ENCODE results near the gene TXN.

TXN gene

DNA sequence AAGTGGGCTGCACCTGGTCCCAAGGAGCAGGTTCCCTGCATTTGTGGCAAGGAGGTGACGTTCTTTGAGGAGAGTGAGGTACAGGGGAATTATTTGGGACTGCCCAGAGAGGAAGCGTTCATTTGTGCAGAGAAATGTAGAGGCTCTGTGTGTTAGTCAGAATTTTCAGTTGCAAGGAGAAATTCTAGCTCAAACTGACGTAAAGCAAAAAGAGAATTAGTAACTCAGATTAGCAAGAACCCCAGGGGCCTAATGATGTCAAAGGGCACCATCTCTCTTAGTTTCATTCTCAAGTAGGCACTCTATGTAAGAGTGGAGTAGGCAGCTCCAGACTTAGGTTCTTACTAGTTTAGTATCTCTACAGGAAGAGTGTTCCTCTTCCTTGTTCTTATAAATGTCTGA is 2.4 kb upstream of the TXN start:
- Histone ChIP-seq H3K4me2 (ENCODE audit: low read depth, low read length, poor library complexity, severe bottlenecking) (no peak overlapping the region), H4K20me1 (ENCODE audit: low read depth, low read length) (no peaks in the 10 kb centered on the region), H3K4me3 (ENCODE audit: insufficient read depth, low read length, poor library complexity, severe bottlenecking) (no peak overlapping the region), H3K9me2 (replicated peaks; ENCODE audit: insufficient read depth, low read length) (no peaks in the 10 kb centered on the region), H3K9ac (ENCODE audit: low read length) (no peak overlapping the region), H3K36me3 (ENCODE audit: low read length) (no peaks in the 10 kb centered on the region), H3K27me3 (ENCODE audit: low read length) (no peaks in the 10 kb centered on the region), H2AFZ (ENCODE audit: low read depth, low read length, severe bottlenecking) (no peak overlapping the region), H3K9me3 (ENCODE audit: insufficient read depth, low read length) (no peaks in the 10 kb centered on the region), H3F3A (ENCODE audit: insufficient read depth) (peaks cover 4% of the 10 kb centered on the region; the same call in 1 of the 2 replicates), H3K79me2 (ENCODE audit: insufficient read depth, low read length) (peaks cover 8% of the 10 kb centered on the region), H3K27ac (ENCODE audit: low read depth, low read length) (no peak overlapping the region)
- TF ChIP-seq EZH2phosphoT487 (conservative IDR thresholded peaks at IDR 0.05; ENCODE audit: low read length) = no peak
- TF ChIP-seq, protein P1, sequence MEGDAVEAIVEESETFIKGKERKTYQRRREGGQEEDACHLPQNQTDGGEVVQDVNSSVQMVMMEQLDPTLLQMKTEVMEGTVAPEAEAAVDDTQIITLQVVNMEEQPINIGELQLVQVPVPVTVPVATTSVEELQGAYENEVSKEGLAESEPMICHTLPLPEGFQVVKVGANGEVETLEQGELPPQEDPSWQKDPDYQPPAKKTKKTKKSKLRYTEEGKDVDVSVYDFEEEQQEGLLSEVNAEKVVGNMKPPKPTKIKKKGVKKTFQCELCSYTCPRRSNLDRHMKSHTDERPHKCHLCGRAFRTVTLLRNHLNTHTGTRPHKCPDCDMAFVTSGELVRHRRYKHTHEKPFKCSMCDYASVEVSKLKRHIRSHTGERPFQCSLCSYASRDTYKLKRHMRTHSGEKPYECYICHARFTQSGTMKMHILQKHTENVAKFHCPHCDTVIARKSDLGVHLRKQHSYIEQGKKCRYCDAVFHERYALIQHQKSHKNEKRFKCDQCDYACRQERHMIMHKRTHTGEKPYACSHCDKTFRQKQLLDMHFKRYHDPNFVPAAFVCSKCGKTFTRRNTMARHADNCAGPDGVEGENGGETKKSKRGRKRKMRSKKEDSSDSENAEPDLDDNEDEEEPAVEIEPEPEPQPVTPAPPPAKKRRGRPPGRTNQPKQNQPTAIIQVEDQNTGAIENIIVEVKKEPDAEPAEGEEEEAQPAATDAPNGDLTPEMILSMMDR (IDR thresholded peaks at IDR 0.05; ENCODE audit: insufficient read depth, low read length, poor library complexity, severe bottlenecking) = no peak

DNA sequence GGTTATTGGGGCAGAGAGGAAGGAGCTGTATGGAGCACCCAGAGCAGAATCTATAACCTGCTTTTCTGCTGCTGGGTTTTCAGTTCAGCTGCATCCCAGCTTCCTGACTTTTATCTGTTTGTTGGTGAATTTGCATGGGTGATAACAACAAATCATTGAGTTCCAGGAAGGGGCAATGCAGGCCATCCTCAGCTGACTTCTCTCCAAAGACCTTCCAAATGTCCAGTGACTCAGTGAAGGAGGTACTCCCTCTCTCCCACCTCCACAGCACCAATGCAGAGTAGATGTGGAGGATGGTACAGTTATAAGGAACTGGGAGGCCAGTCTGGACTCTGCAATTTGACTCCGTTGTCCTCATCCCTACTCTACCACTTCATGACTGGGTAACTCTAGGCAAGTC is 1.6 kb upstream of the TXN start:
- Histone ChIP-seq H3K36me3 (ENCODE audit: low read length) (no peaks in the 10 kb centered on the region), H3K79me2 (ENCODE audit: insufficient read depth, low read length) (peaks cover 12% of the 10 kb centered on the region), H4K20me1 (ENCODE audit: low read depth, low read length) (no peaks in the 10 kb centered on the region), H3K4me3 (ENCODE audit: insufficient read depth, low read length, poor library complexity, severe bottlenecking) (no peak overlapping the region), H3K27ac (ENCODE audit: low read depth, low read length) (no peak overlapping the region), H3K4me2 (ENCODE audit: low read depth, low read length, poor library complexity, severe bottlenecking) (no peak overlapping the region), H3K9ac (ENCODE audit: low read length) (no peak overlapping the region), H3K27me3 (ENCODE audit: low read length) (no peaks in the 10 kb centered on the region), H2AFZ (ENCODE audit: low read depth, low read length, severe bottlenecking) (no peak overlapping the region), H3F3A (ENCODE audit: insufficient read depth) (peaks cover 6% of the 10 kb centered on the region; the same call in 1 of the 2 replicates), H3K9me3 (ENCODE audit: insufficient read depth, low read length) (no peaks in the 10 kb centered on the region), H3K9me2 (replicated peaks; ENCODE audit: insufficient read depth, low read length) (no peaks in the 10 kb centered on the region)
- no peak for TF ChIP-seq EZH2phosphoT487 (conservative IDR thresholded peaks at IDR 0.05; ENCODE audit: low read length)
- TF ChIP-seq, protein P1 (IDR thresholded peaks at IDR 0.05; ENCODE audit: insufficient read depth, low read length, poor library complexity, severe bottlenecking) = no peak

DNA sequence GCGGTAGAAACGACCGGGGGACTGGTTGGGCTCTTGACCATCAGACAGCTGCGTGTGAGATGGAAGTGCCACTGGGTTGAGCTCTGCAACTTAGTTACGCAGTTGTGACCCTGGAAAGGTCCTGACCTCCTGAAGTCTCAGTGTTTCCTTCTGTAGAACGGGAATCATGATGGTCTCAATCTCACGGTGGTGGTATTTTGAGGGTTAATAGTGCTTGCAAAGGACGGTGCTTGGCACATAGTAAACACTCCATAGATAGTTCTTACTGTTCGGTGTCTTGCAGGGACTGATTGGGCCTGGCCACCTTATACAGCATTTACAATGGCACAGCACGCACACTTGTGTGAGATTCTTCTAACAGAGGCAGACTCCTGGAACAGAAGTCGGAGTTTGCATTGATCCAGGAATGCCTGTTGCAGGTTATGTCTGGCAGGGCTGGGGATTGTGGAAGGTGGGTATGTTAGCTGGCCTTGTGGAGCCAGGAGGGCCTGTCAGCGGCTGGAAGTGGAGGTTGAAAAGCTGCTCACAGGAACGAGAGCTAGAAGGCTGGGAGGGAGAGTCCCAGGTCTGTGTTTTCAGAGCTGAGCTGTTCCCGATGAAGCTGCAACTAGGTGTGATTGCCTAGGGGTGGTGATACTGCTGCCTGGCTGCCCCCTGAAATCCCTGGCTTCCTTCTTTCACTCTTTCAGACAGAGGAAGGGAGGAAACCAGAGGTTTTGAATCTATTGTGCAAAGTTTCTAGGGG is 962 bp upstream of the TXN start:
- H3K36me3 ChIP-seq (ENCODE audit: low read length) = no peaks in the 10 kb centered on the region
- H3K79me2 ChIP-seq (ENCODE audit: insufficient read depth, low read length) = peaks cover 19% of the 10 kb centered on the region
- peak overlapping the region; percentile 66 for H2AFZ ChIP-seq (ENCODE audit: low read depth, low read length, severe bottlenecking)

More for the DNA sequence above, 962 bp upstream of the TXN start:
- Histone ChIP-seq H3K27me3 (ENCODE audit: low read length) (no peaks in the 10 kb centered on the region), H3K4me3 (ENCODE audit: insufficient read depth, low read length, poor library complexity, severe bottlenecking) (peak overlapping the region; percentile 83), H3K27ac (ENCODE audit: low read depth, low read length) (no peak overlapping the region), H3K4me2 (ENCODE audit: low read depth, low read length, poor library complexity, severe bottlenecking) (peak overlapping the region; percentile 59), H4K20me1 (ENCODE audit: low read depth, low read length) (no peaks in the 10 kb centered on the region), H3K9ac (ENCODE audit: low read length) (peak overlapping the region; percentile 76), H3K9me3 (ENCODE audit: insufficient read depth, low read length) (no peaks in the 10 kb centered on the region), H3K9me2 (replicated peaks; ENCODE audit: insufficient read depth, low read length) (no peaks in the 10 kb centered on the region), H3F3A (ENCODE audit: insufficient read depth) (peaks cover 6% of the 10 kb centered on the region; the same call in 1 of the 2 replicates)
- TF ChIP-seq, protein P1 (IDR thresholded peaks at IDR 0.05; ENCODE audit: insufficient read depth, low read length, poor library complexity, severe bottlenecking) = no peak
- no peak for TF ChIP-seq EZH2phosphoT487 (conservative IDR thresholded peaks at IDR 0.05; ENCODE audit: low read length)

Data from SU-DHL-6 (cell line).